Astrocyte (in vitro differentiated cells and primary cell): ENCODE measurements around the gene TENM4. TPM values are rescaled to one million over a fixed set of nuclear protein-coding genes. Genes with fewer than 3 reads are reported as not detected.

Experiments used
- DNase-seq: peaks from one replicate; pipeline ENCODE4 v3.0.0-alpha.2; 2010; ENCODE audit warnings: low read depth
- FAIRE-seq: peaks from 2 replicates; lab custom pipeline; 2011; peaks lifted over from hg19 to GRCh38; lab: Jason Lieb, UNC
- H2AFZ ChIP-seq: 2 replicates; pipeline ENCODE4 v1.6.0; 2012; ENCODE audit warnings: low read depth, low read length, inconsistent platforms
- H3K27ac ChIP-seq: 2 replicates; pipeline ENCODE4 v1.5.1; 2011; ENCODE audit warnings: low read depth, low read length, inconsistent platforms
- H3K27me3 ChIP-seq: 2 replicates; pipeline ENCODE4 v1.6.0; 2011; ENCODE audit warnings: low read length, inconsistent platforms; ENCODE audit not compliant: insufficient read depth
- H3K36me3 ChIP-seq: 2 replicates; pipeline ENCODE4 v1.5.1; 2011; ENCODE audit warnings: low read length, inconsistent platforms; ENCODE audit not compliant: insufficient read depth
- H3K4me1 ChIP-seq: 2 replicates; pipeline ENCODE4 v1.5.1; 2011; ENCODE audit warnings: low read length, inconsistent platforms; ENCODE audit not compliant: insufficient read depth
- H3K4me2 ChIP-seq: 2 replicates; pipeline ENCODE4 v1.6.0; 2012; ENCODE audit warnings: low read length, inconsistent platforms
- H3K4me3 ChIP-seq: 2 replicates; pipeline ENCODE4 v1.5.1; 2011; ENCODE audit warnings: low read depth, mild to moderate bottlenecking, low read length, inconsistent platforms; ENCODE audit not compliant: insufficient read depth
- H3K79me2 ChIP-seq: 2 replicates; pipeline ENCODE4 v1.6.0; 2012; ENCODE audit warnings: mild to moderate bottlenecking, low read length, inconsistent platforms; ENCODE audit not compliant: insufficient read depth
- H3K9ac ChIP-seq: 2 replicates; pipeline ENCODE4 v1.6.0; 2012; ENCODE audit warnings: mild to moderate bottlenecking, low read length, inconsistent platforms
- H3K9me3 ChIP-seq: 2 replicates; pipeline ENCODE4 v1.5.1; 2012; ENCODE audit warnings: low read depth, mild to moderate bottlenecking, low read length, inconsistent platforms; ENCODE audit not compliant: insufficient read depth
- H4K20me1 ChIP-seq: 2 replicates; pipeline ENCODE4 v1.6.0; 2012; ENCODE audit warnings: low read length, inconsistent platforms; ENCODE audit not compliant: insufficient read depth
- H3K27ac Mint-ChIP-seq: one replicate; pipeline ENCODE4 v1.8.0; 2021; ENCODE audit warnings: mild to moderate bottlenecking, mixed read lengths; ENCODE audit not compliant: unreplicated experiment
- H3K27me3 Mint-ChIP-seq: one replicate; pipeline ENCODE4 v1.8.0; 2021; ENCODE audit warnings: low read depth, mixed read lengths; ENCODE audit not compliant: unreplicated experiment
- H3K36me3 Mint-ChIP-seq: one replicate; pipeline ENCODE4 v1.8.0; 2021; ENCODE audit warnings: low read depth, mixed read lengths; ENCODE audit not compliant: unreplicated experiment
- H3K4me1 Mint-ChIP-seq: one replicate; pipeline ENCODE4 v1.8.0; 2021; ENCODE audit warnings: low read depth, mixed read lengths; ENCODE audit not compliant: unreplicated experiment
- H3K4me3 Mint-ChIP-seq: one replicate; pipeline ENCODE4 v1.8.0; 2021; ENCODE audit warnings: mild to moderate bottlenecking, moderate library complexity, mixed read lengths; ENCODE audit not compliant: unreplicated experiment
- H3K9me3 Mint-ChIP-seq: one replicate; pipeline ENCODE4 v1.8.0; 2021; ENCODE audit warnings: mild to moderate bottlenecking, mixed read lengths; ENCODE audit not compliant: unreplicated experiment
- EZH2 ChIP-seq: IDR thresholded peaks from 2 replicates; pipeline ENCODE4 v1.6.1; 2012; ENCODE audit warnings: mild to moderate bottlenecking, low read length, inconsistent platforms; ENCODE audit not compliant: insufficient read depth
- total RNA-seq: library from RNA; stranded (reverse); gene quantifications from 2 replicates; pipeline ENCODE4 v1.2.1, GENCODE V29; 2021
- TF ChIP-seq, protein P1 (sequence below): IDR thresholded peaks from 2 replicates; pipeline ENCODE4 v1.5.1; 2011; ENCODE audit warnings: low read depth, mild to moderate bottlenecking, inconsistent platforms, low read length, moderate library complexity; ENCODE audit not compliant: insufficient read depth

The TENM4 gene
- total RNA-seq, 1 donor from 2014 or later = 7.5 TPM

GRCh38 chr11:78806214-78807004, 634.4 kb downstream of the TENM4 start:
- H3K4me3 Mint-ChIP-seq = no peak overlapping the region
- Histone ChIP-seq H3K27ac (no peak overlapping the region), H3K9ac (no peak overlapping the region), H3K79me2 (no peaks in the 10 kb centered on the region), H3K9me3 (no peaks in the 10 kb centered on the region), H3K36me3 (no peaks in the 10 kb centered on the region), H3K27me3 (no peaks in the 10 kb centered on the region), H3K4me3 (no peak overlapping the region), H2AFZ (no peak overlapping the region), H3K4me2 (no peak overlapping the region), H3K4me1 (peaks cover 17% of the 10 kb centered on the region), H4K20me1 (no peaks in the 10 kb centered on the region)
- peaks cover 13% of the 10 kb centered on the region for H3K4me1 Mint-ChIP-seq
- FAIRE-seq (no peak), DNase-seq (no peak)
- H3K36me3 Mint-ChIP-seq = no peaks in the 10 kb centered on the region
- H3K9me3 Mint-ChIP-seq = no peaks in the 10 kb centered on the region
- TF ChIP-seq, protein P1, sequence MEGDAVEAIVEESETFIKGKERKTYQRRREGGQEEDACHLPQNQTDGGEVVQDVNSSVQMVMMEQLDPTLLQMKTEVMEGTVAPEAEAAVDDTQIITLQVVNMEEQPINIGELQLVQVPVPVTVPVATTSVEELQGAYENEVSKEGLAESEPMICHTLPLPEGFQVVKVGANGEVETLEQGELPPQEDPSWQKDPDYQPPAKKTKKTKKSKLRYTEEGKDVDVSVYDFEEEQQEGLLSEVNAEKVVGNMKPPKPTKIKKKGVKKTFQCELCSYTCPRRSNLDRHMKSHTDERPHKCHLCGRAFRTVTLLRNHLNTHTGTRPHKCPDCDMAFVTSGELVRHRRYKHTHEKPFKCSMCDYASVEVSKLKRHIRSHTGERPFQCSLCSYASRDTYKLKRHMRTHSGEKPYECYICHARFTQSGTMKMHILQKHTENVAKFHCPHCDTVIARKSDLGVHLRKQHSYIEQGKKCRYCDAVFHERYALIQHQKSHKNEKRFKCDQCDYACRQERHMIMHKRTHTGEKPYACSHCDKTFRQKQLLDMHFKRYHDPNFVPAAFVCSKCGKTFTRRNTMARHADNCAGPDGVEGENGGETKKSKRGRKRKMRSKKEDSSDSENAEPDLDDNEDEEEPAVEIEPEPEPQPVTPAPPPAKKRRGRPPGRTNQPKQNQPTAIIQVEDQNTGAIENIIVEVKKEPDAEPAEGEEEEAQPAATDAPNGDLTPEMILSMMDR = no peak
- no peak for TF ChIP-seq EZH2
- peaks cover 2% of the 10 kb centered on the region for H3K27me3 Mint-ChIP-seq
- H3K27ac Mint-ChIP-seq = no peak overlapping the region

- H3K4me2 ChIP-seq = no peak overlapping the region
- no peak overlapping the region for H3K4me3 ChIP-seq
- Mint-ChIP-seq H3K27ac (no peak overlapping the region), H3K27me3 (no peaks in the 10 kb centered on the region), H3K4me1 (peaks cover 19% of the 10 kb centered on the region), H3K4me3 (no peak overlapping the region), H3K9me3 (no peaks in the 10 kb centered on the region), H3K36me3 (no peaks in the 10 kb centered on the region)
- no peak overlapping the region for H3K9ac ChIP-seq
- TF ChIP-seq, protein P1 = no peak
- no peak for TF ChIP-seq EZH2
- H3K36me3 ChIP-seq = no peaks in the 10 kb centered on the region
- H3K79me2 ChIP-seq = no peaks in the 10 kb centered on the region
- no peak overlapping the region for H3K27ac ChIP-seq
- H3K9me3 ChIP-seq = no peaks in the 10 kb centered on the region
- H2AFZ ChIP-seq = no peak overlapping the region
- DNase-seq = no peak
- H3K27me3 ChIP-seq = no peaks in the 10 kb centered on the region
- H3K4me1 ChIP-seq = peaks cover 28% of the 10 kb centered on the region
- H4K20me1 ChIP-seq = no peaks in the 10 kb centered on the region
- FAIRE-seq = no peak
These were observed 635.8 kb downstream of the TENM4 start for GRCh38 chr11:78804991-78805390.

DNA sequence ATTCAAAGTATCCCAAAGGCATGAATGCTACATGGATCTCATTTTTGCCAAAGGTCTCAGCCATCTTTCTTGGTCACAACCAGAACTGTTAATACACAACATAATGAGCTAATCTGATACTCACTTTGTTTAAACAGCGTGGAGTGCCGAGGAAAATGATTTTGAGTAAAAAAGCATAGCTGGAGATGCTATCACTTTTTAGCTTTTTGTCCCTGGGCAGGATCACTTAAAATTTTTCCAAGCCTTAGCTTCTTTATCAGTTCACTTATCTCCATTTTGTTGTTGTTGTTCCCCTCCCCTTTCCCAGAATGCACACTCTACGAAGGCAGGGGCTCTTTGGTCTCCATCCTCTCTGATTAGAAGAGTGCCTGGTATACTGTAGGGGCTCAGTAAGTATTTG, 636.8 kb downstream of the TENM4 start:
- FAIRE-seq = no peak
- no peaks in the 10 kb centered on the region for H3K9me3 Mint-ChIP-seq

More for the DNA sequence above, 636.8 kb downstream of the TENM4 start:
- Histone ChIP-seq H4K20me1 (no peaks in the 10 kb centered on the region), H3K27me3 (no peaks in the 10 kb centered on the region), H3K36me3 (no peaks in the 10 kb centered on the region), H3K4me2 (no peak overlapping the region), H3K4me3 (no peak overlapping the region), H2AFZ (no peak overlapping the region), H3K9me3 (no peaks in the 10 kb centered on the region), H3K27ac (no peak overlapping the region), H3K9ac (no peak overlapping the region), H3K79me2 (no peaks in the 10 kb centered on the region), H3K4me1 (peaks cover 28% of the 10 kb centered on the region)
- no peaks in the 10 kb centered on the region for H3K27me3 Mint-ChIP-seq
- peaks cover 19% of the 10 kb centered on the region for H3K4me1 Mint-ChIP-seq
- no peak for TF ChIP-seq EZH2
- no peaks in the 10 kb centered on the region for H3K36me3 Mint-ChIP-seq
- H3K27ac Mint-ChIP-seq = no peak overlapping the region
- no peak overlapping the region for H3K4me3 Mint-ChIP-seq
- DNase-seq = no peak
